HG03060 (cell line): ENCODE measurements around the gene HEPN1.

Experiments used
- ATAC-seq: cut with Tn5 transposase; IDR thresholded peaks from one replicate; pipeline ENCODE4 v1.9.1; 2021; ENCODE audit warnings: low read depth, moderate number of reproducible peaks; ENCODE audit not compliant: unreplicated experiment

The HEPN1 gene

DNA sequence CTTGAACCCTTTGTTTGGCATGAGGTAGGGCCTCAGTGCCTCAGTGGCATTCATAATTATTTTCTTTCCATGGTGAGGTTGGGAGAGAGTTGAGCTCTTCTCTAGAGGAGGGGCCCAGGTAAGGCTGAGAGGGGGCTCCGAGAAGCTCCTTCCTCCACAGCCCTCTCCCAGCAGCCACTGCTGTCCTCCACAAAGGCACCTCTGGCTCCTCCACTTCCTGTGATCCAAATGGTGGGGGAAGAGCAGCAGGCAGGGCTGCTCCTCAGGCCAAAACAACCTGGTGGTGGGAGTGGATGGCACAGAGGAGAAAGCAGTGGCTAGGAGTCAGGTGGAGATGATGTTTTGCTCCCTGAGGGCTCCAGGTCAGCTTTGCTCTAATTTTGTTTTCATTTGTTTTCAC is 34.7 kb upstream of the HEPN1 start:
- no peak for ATAC-seq

DNA sequence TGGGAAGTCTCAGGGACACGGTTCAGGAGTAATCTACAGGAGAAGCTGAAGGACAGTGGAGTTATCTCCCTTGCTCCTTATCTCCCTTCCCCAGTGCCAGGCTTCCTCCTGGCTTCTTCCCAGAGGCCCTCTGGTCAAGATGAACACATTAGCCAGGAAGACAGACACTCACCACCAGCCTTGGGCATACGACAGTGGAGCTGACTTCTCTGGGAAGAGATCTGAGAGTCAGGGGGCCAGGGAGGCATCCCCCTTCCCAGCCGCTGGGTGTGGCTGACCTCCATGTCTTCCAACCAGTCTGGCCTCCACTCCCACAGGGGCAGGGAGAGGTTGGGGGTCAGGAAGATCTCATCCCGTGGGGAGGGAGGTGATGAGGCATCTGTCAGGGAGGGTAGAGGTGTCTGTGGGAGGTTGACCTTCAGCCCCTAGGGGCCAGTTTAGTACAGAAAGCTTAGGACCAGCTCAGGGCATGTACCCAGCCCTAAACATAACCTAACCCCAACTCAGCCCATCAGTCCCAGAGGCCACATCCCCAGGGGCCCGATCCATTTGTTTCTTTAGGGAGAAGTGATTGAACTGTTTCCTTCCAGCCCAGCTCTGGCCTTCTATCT is 34.1 kb upstream of the HEPN1 start:
- no peak for ATAC-seq

DNA sequence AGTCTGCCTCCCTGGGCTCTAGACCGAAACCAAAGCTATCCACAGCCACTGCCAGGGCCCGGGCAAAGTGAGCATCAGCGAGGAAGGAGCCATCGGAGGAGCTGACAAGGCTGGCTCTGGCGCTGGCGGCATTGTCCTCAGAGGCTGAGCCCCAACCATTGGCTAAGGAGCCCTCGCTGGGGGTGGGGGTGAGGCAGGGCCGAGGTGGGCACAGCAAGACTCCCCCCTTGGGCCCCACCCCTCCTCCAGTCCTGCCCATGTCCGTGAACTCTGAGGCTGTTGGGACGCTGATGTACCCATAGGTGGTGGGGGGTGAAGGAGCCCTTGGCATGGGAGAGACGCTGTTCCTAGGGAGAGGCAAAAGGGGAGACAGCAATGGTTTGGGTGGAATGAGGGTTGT is 32.6 kb upstream of the HEPN1 start:
- ATAC-seq, result no peak

DNA sequence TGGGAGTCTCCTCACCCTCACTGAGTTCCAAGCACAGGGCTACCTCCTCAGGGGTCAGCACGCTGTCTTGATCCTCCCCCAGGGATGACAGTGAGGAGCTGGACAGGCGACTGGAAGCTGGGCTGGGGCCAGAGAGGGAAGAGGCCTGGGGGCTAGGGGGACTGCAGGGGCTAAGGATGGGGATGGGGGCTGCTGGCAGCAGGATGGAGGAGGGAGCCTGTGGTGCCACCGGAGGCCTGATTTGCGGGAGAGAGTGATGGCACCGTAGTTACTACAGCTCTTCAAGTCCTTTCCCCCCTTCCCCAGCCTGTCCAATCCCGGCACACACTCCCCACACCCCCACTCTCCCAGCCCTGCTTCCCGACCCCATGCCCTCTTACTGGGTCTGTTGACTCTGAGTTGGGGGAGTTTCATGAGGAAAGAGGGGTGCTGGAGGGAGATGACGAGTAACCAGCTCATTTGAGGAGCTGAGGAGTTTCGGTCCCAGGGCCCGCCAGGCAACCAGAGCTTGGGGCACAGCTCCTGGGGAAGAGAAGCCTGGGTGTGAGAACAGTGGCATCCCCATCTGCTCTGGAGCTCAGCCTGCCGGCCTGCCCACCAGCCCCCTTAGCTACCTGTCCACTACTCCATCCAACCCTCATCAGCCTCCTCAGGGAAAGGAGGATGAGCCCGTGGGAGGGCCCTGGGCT is 31.9 kb upstream of the HEPN1 start:
- no peak for ATAC-seq

DNA sequence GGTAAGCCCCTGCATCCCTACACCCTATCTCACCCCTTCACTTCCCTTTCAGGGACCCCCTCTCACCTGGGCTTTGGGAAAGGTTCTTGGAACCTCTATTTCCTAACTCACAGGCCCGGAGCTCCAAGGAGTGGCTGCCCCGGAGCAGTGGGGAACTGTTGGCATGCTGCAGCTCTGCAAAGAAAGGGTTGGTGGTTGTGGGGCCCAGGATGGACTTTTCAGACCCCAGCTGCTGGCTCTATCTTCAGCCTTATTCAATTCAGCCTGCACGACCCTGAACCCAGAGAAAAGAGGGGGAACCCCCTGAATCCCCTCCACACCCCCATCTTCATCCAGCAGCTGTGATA is 31.4 kb upstream of the HEPN1 start:
- no peak for ATAC-seq

DNA sequence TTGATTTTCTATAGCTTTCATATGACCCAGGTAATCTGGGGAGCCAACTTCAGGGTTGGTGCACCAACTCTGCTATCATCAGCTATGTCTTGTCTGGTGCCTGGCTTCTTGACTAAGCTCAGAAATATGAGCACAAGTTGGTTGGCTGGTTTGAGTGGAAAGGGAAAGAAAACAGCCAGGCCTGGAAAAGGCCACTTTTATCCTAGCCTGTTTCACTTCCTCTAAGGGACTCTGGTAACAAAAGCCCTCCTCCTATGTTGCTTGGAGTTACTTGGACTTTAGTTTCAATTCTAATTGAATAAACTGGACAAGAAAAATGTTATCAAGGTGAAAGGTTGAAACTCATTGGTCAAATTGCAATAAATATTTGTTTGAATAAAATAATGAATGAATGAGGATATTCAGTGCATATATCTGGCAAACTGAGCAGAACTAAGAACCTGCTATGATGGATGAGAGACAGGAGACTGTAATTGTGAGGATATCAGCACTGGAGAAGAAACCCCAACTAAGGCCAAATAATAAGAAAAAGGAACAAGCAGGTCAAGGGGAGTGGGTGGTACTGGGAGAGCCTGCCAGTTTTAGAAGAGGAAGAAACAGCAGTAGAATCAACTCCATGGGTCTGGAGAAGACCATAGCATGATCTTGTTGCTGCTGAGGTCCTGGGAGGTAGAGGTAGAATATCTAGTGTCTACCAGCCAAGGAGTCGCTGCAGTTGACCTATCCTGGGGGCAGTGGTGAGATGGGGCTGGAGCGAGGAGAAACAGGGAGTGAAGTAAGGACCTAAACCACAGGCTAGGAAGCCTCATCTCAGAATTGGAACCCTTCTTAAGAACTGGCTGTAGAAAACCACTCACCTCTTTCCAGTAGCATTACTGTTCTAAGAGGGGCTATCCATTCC is 29.6 kb upstream of the HEPN1 start:
- ATAC-seq, result no peak

DNA sequence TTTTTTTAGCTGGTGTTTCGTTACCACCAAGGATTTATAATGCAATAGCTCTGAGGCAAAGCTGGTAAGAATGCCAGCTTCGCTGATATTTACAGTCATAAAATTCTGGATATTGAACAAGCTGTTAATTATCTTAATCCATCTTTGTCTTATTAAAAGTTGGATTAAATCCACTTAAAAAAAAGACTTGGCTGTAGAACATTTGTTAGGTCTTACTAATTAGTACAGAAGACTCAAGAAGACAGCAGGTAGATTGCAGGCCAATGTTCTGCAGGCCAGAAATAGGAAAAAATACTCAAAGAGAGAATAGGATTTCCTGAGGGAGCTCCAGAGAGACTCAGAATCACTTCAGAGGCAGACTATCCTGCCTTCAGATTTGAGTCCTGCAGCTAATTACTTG is 28.9 kb upstream of the HEPN1 start:
- ATAC-seq, result no peak

DNA sequence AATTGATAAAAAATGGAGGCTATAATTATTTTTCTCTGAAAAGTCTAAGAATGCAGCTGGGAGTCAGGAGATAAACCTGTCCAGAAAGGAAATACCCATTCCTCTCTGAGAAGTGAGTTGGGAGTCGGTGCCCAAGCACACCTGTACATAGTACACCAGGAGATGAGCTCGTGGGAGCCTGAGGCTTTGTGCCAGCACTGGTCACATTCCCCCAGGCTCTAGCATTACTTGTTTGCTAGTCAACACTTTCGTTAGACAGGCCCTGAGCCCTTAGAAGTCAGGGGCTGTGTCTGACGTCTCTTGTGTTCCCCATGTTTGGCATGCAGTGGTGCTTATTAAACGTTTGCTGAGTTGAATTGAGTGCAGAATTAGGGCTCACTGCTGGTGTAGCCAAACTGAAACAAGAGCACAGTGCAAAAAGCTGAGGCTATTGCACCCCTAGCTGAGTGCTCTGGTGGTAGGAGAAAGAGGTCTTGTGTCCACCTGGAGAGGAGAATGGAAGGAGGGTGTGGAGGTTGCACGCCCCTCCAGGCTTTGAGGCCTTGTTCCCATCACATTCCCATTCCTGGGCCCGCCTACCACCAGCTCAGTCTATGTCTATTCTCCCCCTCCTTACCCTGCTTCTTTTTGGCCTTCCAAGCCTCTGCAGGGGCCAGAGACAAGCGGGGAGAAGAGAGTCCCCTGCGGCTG is 28.2 kb upstream of the HEPN1 start:
- no peak for ATAC-seq

DNA sequence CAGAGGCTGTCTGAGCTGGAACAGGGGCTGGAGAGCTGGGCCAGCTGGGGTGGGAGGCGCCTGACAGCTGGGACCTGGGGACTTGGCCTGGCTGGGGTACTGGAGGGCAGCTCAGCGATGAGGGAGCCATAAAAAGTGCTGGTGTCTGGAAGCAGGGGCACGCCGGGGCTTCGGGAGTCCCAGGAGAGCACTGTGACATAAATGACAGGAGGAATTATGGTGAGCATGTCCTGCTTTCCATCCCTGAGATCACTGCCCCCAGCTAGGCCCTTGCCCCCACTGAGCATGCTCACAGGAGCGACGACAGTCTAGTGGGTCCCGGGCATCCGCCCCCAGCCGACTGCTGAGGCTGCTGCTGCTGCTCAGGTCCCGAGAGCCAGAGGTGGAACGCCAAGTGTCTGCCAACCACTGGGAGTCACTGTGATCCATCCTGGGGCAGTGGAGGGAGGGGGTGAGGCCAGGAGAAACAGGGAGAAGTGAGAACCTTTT is 27.6 kb upstream of the HEPN1 start:
- no peak for ATAC-seq

DNA sequence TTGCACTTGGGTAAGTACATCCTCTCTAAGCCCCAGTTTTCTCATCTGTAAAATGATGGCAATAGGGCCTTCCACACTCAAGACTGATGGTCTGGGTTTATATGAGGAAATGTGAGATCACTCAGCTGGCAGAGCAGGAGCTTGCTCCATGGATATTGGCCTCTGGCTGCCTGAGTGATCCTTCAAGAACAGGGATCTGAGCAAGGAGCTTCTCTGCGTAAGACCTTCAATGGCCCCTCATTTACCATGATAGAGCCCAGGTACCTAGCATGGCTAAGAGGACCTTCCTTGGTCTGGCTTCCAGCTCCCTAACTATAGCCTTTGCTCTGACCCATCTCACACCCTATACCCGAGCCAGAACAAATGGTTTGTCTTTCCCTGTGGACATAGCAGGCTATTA is 26.9 kb upstream of the HEPN1 start:
- ATAC-seq, result no peak

DNA sequence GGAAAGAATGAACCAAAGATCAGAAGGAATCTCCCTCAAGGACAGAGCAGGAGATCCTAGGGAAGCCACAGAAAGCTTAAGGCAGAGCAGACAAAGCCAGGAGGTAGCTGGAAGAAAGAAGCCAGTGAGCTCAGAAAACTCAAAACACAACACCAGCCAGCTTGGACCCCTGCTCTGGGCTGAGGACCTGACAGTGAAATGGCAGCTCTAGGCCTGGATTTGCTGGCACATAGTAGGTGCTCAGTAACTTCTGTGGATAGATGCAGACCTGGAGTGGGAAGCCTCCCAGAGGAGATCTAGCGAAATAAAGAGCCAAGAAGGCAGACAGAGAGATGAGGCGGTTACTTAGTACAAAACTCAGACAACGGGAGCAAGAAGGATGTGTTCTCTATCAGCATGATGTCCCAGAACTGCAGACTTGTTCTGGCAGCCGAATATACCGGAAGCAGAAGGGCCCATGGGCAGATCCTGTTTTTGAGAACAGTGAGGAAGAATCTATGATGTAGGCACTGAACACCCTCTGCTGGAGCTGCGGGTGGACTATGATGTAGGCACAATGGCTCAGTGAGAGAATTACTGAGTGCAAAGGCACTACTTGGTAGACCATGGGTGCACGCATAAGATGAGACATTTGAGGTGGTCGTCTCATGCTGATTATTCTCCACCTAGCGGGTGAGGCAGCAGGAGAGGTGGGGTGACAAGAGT is 26.1 kb upstream of the HEPN1 start:
- no peak for ATAC-seq

DNA sequence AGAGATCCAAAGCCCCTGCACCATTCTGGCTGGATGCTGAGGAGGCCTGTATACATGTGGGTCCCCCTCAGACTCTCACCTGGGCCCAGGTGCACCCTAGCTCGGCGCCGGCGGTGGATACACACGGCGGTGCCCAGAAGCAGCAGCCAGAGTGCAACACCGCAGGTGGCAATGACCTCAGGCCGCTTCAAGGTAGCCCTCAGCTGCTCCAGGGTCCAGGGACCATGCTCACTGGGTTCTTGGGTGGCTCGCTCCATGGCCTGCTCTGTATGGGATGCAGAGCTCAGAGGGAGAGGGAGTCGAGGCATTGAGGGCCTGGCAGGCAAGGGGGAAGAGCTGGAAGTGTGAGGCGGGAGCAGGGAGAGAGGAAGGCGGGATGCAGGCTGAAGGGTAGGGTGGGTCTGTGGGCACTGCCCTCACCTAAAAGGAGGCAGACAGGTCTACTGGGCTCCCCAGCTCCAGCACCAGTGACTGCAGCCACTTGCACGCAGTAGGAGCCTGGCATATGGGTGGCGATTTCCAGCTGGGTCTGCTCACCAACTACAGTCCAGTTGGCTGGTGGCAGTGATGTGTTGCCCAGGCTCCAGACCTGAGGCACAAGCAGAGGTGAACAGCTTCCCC is 25.2 kb upstream of the HEPN1 start:
- ATAC-seq, result no peak

DNA sequence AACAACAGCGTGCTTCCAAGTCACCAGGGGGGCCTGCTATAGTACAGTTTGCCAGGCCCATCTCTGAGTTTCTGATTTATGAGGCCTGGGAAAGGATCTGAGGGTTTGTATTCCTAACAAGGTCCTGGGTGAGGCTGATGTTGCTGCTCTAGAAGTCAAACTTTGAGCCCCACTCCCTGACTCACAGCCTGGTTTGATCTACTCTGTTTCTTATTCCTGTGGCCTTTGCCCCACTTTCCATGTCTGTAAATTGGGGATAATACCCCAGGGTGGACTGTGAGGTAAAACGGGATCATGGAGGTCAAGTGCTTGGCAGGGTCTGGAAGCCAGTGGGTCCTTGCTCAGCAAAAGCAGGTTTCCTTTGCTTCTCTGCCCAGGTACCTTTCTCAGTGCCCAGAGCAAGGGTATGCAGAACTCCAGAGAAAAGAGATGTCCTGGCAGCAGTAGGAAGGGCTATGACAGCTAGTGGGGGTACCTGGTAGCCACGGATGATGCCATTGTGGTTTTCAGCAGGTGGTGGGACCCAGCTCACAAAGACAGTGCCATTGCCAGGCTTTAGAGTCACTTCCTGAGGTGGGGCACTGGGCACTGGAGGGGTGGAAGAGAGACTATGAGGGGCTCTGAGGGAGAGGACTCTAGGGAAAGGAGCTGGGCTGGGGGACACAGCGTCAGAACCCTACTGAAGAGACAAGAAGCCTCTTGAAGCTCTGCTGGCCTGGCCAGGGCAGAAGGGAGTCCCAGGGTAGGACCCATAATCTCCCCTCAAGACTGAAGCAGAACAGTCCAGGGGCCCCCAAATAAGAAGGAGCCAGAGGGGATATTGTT is 24.2 kb upstream of the HEPN1 start:
- ATAC-seq, result no peak

DNA sequence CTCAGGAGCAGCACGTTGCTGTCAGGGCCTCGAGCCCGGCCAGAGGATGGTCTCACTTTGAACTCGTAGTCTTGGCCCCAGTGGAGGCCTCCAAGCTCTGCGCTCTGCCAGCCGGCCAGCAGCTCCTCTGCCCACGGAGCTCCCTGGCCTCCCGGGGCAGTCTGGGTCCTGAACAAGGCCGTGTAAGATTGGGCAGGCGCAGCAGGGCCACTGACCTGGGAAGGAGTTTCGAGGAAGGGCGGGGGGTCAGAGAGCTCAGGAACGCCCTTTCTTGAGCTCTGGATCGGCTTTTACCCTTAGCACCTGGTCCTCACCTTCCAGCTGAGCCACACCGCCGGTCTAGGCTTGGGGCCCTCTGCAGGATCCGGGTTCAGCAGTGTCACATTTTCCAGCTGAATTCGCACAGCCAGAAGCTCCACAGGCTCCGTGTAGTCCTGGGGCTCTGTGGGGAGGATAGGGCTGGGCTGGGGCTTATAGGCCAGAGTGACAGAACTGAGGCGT is 23.5 kb upstream of the HEPN1 start:
- ATAC-seq, result no peak

DNA sequence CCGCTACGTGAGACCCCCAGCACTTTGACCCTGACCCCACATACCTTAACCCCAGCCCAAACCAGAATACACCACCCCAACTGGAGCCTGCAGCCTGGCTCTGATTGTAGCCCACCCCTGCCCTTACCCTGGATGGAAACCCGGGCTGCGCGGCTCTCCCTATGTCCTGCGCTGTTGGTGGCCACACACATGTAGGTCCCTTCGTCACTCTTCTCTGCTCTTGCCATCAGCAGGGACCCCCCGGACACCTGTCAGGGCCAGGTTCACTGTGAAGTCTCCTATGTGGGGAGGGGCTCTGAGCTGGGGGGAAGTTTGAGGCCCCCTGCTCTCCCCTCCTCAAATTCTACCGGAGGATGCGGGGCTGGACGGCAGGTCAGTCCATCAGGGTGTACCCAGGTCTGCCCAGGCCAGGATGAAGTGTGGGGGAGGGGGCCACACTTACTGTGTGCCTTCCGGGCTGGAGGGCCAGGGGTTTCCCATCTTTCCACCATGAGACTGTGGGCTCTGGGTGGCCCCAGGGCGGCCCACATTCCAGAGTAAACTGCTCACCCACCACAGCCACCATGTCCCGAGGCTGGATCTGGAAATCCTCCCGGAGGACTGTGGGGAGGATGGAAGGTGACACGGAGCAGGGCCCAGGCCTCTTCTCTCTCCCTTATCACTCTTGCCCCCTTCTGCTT is 22.8 kb upstream of the HEPN1 start:
- no peak for ATAC-seq

DNA sequence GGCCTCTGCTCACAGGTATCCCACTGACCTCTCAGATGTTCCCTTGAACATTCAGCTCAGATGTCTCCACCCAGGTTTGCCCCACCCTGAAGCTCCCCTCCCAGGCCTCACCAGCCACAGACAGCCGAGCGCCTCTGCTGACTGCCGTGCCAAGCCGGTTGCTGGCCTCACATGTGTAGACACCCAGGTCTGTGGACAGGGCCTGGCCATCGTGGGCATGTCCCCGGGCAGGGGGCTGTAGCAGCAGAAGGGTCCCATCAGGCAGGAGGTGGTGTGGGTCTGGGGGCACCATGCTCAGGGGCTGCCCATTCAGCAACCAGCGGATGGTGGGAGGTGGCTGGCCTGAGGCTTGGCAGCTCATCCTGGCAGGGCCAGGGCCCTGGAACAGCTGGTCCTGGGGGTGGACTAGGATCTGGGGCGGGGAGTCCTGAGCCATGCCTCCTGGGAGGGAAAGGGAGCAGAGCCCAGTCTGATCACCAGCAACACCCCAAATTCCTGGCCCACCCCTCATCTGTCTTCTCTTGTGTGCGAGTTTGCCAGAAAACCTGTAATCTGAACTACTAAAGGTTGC is 22.1 kb upstream of the HEPN1 start:
- ATAC-seq, result no peak

DNA sequence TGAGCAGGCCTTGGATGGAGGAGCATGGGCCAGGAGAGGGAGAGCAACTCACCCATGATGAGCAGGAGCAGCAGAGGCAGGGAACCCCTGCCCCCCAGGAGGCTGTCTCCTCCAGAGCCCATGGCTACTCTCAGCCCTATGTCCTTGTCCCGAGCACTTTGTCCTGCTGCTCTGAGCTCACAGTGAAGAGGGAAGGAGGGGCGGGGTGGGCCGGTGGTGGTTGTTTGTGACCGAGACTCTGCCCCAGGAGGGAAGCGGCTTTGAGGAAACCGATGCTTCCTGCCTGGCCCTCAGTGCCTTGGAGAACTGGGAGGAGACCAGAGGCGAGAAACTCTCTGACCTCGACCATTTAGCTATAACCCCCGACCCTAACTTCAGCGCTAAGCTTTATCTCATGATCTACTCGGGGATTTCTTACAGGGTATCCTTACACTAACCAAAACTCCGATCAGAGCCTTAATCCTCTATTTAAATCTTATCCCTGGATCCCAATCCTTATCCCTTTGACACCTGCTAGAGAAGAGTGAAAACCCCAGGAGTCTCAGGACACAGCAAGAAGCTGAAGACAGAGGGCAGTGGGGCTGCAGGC is 21.3 kb upstream of the HEPN1 start, which contains the start of gene ROBO4:
TSS of gene ROBO4 (minus strand) at position 192 of the 589 bp plus-strand sequence. CDS start at position 122, 70 bp downstream.
- ATAC-seq, result no peak
